Activated CD4-positive, alpha-beta T cell treated with anti-CD3 and anti-CD28 coated beads, Interleukin-2, amount 50 U/mL, for 1 hour (primary cell): ENCODE measurements around the gene ARHGAP18.

Source experiments
- DNase-seq: peaks from one replicate; pipeline ENCODE4 v3.0.0-alpha.2; 2020

The ARHGAP18 gene

DNA sequence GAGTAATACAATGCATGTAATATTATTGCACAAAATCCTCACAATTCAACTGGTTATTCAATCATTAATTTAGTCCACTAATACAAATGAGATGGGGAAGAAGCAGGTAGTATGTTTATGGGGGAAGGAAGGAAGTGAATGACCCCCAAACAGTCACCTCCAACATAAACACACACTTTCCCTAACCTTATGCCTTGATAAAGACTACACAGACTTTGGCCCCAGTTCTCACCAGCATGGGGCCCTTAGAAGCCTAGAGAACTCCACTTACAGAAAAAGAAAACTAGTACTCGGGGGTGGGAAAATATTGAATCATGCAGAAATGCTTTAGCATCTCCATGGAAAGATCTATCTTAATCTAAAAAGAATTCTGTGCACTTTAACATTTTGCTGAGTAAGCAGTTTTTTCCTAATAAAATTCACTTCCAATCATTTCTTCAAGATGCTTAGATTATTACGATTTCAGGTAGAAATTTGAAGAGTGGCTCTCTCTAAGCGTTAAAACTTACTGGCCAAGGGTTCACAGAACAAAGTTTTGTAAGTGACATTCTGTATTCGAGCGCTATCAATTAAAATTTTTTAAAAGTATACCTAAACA is 18.8 kb downstream of the ARHGAP18 start:
- DNase-seq: no peak

DNA sequence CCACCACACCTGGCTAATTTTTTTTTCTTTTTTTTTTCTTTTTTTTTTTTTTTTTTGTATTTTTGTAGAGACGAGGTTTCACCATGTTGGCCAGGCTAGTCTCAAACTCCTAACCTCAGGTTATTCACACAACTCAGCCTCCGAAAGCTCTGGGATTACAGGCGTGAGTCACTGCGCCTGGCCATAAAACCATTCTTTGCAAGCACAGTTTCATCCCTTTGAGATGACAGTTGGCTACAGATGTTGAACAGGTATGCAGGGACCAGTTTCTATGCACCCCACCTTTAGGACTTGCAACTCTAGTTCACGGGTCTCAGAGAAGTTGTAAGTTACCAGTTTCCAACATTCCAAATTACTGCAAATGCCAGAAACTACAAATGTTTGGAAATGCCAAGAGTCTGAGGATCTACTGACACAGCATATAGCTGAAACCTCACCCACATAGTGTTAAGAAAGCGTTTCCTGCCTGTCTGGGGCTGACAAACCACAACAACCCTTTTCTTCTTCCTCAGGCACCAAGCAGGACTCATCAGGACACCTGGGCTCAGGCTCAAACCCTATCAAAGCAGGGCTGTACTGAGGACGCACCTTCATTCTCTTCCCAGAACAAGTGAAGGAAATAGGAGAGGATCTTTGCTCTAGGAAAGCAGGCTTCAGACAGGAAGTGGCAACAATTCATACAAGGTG is 22.9 kb downstream of the ARHGAP18 start:
- peak; percentile 27 for DNase-seq

DNA sequence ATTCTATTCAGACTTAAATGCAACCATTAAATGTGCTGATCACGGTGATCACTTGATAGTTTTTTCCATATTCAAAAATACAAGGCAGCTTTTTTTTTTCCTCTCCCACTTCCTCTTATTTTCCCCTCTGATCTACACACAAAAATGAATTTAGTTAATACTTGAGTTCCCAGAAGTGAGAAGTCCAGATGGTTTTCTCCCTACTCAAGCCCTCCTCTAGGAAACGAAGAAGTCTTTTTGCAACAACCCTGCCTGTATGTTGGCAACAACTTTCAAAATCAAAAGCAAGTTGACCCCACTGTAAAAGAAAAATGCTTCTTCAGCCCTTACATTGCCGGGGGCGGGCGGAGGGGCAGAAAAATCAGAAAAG is 24.3 kb downstream of the ARHGAP18 start:
- no peak for DNase-seq

DNA sequence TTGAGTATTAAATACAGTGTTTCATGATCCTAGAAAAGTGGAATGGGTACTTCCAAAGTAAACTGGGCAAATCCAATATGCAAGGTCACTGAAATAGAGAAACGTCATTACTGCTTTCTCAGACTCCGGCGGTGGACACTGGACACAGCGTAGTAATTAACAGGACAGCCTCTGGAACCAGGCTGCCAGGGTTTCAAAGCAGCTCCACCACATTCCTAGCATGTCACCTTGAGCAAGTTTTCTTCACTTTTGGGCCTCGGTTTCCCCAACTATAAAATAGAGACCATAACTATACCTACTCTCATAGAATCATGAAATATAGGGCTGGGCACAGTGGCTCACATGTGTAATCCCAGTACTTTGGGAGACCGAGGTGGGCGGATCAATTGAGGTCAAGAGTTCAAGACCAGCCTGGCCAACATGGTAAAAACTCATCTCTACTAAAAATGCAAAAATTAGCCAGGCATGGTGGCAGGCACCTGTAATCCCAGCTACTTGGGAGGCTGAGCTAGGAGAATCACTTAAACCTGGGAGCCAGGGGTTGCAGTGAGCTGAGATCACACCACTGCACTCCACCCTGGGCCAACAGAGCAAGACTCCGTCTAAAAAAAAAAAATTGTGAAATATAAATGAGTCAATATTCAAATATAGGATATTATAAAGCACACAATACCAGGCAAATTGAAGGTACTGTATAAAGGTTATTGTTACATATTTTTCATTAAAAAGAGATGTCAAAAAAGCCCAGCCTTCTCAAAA is 24.9 kb downstream of the ARHGAP18 start:
- DNase-seq: no peak

DNA sequence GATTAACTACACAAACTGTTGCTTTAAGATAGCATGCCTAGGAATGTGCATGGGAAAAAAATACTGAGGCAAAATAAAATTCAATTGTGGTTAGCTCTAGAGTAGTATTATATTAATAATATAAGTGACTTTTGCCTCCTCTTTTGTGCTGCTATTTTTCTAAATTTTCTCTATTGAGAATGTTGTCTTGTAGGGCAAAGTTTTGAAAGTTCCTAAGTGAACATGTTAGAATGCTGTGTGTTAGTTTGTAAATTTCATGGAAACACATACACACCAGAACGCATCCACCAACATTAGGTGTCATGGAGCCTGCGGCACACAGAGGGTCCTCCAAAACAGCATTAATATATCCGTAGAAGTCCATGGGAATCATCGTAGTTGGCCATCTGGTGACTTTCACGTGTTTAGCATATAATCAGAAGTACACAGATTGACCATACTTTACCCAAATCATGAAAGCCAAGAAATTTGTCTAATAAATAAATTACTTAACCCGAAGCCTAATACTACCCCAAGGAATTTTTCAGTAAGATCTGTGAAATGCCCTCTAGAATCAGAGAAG is 25.6 kb downstream of the ARHGAP18 start:
- DNase-seq: no peak

DNA sequence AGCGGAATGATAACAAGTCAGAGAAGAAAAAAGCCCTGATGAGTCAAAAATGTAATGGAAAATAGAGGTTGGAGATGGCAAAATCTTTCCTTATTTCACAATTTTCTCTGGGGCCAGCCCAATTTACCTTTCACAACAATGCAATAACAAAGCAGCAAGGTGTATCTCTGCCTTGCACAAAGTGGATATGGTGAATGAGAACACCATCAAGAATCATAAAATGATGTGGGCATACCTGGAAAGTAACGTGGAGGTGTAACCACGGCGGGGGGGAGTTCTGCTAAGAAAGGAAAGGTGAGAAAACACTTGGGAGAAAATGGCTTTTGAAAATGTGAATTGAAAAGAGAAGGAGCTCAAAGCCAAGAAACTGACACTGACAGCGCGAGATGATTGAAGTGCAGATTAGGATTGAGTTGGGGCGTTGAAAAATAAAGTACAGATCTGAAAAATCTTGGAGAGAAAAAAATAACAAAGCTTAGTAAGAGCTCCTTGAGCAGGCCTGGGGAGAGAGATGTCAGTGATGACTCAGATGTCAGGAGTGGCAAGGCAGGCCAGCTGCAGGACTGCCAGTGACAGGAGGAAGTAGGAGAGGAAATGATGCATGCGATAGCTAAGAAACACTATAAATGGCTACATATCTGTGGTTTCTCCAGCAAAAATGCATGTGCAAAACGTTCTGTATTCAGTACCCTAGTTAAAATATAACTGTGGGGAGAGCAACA is 26.2 kb downstream of the ARHGAP18 start:
- DNase-seq: peak; percentile 51

DNA sequence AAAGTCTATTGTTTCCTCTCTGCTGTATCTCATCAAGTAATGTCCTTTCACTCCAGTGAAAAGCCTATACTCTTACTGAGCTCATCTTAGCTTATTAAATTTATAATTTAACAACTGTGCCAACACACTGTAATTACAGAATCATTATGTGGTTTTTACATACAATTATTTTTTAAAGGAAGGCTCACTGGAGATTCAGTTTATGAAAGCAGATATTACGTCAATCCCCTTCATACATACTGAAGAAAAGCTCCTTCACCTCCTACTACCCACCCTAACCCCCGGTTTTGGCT is 28.1 kb downstream of the ARHGAP18 start:
- no peak for DNase-seq

DNA sequence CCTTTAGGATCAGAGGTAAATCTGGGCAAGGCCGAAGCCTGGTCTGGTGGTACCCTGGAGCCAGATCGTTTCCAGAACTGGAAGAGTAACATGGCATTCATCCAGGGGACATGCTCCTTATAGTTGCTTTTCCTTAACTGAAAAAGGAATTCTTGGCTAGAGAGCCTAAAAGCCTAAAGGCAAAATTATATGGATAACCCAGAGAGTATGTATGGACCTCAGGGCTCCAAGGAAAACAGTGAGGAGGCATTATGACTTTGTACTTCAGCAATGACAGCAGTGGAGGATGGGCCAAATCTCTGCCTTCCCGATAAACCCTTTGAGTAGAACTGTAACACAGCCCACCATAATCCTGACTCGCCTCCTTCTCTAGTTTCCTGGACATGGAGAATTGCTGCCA is 29.3 kb downstream of the ARHGAP18 start:
- DNase-seq: no peak

DNA sequence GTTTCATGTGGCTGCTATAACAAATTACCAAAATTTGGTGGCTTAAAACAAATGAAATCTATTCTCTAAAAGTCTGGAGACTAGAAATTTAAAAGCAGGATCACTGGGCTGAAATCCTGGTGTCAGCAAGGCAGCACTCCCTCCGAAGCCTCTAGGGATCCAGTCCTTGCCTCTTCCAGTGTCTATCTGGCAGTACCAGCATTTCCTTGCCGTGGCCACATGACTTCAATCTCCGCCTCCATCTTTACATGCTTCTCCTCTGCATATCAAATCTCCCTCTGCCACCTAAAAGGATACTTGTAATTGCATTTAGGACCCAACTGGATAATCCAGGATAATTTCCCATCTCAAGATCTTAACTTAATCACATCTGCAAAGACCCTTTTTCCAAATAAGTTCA is 30.2 kb downstream of the ARHGAP18 start:
- DNase-seq: no peak

DNA sequence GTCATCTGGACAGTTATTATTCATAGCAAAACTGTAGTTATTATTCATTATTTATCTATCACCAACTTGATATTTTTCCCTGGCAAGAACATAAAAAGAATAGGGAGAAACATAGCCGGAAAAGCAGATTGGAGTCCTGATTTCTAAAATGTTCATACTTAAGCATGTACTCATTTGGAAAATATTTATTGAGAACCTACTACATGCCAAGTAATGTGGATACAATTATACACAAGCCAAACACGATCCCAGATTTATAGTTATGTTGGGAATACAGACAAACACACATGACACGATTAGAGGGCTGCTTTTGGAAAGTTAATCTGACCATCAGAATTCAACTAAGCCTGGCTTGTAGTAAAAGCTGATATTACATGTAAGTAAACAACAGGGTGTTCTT is 30.7 kb downstream of the ARHGAP18 start:
- DNase-seq: no peak

DNA sequence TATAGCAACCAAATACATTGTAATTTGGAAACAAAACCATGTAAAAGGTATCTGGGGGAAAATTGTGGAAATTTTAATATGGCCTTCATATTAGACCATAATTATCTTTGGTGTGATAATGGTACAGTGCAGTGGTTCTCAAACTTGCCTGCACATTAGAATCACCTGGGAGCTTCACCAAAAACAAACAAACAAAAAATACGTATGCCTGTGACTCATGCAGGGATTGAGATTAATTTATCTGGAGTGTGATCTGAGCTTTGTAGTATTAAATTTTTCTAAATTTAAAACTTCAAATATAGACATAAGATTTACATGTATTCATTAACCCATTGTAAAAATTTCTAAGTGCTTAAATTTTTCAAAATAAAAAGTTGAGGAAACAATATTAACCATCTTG is 31.5 kb downstream of the ARHGAP18 start:
- no peak for DNase-seq

DNA sequence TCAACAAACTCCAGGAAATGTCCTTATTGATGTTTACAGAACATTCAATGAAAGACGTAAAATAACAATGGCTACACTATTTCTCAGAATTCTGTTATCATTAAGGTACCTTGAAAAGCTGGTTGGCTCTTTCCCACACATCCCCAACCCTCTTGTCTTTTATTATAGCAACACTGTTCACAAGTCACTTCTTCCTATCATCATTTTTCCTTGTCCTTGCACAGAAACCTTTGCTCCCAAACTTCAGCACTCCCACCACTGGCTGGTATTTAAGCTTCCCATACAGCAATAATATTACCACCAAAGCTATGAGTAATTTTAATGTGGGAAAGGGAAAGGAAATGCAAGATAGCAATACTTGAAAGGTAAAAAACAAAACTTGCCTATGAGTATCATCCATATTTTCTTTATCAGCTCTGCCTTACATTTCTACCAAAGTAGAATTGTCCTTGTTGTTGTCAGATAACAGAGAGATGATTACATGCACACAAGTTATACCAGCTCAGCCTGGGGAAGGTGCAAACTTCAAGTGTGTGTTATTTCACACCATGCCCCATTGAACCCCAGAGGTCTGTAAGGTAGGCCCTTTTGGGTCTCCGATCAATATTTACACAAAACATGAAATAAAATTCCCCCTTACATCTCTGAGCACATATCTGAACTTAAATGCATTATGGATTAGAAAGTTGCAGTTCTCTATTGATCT is 32.2 kb downstream of the ARHGAP18 start:
- DNase-seq: no peak

DNA sequence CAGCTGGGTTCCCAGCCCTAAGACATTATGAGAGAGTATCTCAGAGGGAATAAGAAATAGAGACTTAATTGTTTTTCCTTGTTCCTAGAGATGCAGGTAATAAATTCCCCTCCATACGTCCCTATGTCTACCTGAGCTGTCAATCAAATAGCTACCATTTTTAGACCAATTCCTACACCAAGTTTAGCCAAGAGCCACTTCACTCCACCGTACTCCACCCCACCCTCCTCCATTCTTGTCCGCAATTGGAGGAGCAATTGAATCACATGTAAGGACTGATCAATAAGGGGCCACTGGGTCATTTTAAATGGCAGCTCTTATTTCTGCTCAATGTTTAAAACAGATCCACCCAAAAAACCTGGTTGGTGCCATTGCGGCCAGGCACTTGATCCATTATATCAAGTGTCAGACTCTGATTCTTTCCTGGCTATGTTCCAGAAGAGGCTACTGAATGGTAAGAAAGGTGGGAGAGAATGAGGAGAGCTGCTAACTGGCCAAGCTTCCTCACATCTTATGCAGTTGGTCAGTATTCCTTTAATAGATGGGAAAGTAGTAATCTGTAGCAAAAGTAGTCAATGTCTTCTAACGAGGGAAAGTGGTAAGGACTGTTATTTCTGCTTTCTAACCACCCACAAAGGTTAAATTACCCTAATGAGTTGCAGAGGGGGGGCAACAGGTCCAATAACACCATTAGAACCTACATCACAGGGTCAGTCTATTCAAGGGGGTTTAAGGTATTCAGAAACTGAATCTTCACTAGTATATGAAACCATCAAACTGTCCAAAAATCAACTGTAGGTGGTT is 34.1 kb downstream of the ARHGAP18 start:
- no peak for DNase-seq

DNA sequence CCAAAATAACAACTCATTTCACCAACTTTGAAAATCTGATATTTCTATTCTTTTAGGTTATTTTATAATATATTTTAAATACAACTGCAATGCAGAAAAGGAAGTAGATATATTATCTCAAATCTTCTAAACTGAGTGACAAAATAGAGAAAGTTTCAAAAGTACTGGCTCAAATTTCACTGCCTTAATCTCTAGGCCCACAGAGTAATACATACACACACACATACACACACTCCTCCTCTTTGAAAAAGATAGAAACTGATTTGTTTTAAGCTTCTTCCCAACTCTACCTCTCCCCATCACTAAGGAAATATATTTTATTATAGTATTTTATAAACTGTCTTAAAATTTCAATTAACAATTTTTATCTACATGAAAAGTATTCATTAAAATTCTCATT is 36.2 kb downstream of the ARHGAP18 start:
- no peak for DNase-seq

DNA sequence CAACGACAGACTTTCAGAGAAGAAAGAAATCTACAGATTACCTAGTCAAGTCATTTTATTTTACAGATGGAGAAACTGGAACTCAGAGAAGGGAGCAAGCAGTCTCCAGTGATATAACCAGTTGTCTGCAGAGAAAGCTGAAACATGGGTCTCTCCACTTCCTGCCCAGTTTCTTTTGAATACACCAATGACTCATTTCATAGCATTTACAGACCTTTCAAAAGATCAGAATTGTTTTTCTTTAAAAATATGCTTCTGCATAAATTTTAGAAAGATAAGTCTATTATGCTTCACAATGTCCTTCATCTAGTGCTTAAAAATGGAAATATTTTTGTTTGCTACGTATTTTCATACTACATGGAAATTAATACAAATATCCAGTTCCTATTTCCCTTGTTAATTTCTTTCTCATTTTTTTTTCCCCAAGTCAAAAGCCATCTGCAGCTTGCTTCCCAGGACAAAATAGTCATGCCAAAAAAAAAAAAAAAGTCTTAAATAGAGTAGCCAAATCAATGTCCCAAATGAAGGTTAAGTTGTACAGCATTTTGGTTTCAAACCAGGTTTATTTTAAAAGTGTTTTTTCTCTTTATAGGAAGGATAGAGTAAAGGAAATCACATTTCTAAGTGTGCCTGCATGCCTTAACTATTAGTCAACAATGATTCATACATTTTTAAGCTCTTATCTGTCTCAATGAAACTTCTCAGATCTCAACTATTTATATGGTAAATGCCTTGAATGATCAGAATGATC is 36.9 kb downstream of the ARHGAP18 start:
- no peak for DNase-seq

DNA sequence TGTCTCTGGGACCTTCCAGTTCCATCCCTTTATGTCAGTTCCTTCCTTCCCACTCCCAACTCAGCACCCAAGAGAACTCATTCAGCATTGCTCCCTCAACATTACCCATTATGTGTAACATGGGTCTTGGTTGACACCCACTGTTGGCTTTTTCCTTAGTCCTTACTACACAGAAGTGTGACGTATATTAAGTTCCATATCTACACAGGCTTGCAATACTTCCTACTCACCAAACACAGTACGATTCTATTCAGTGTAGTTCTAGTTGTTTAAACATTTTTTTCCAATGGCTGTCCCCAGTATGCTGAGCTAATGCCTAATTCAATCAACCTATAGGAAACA is 37.7 kb downstream of the ARHGAP18 start:
- DNase-seq: no peak

DNA sequence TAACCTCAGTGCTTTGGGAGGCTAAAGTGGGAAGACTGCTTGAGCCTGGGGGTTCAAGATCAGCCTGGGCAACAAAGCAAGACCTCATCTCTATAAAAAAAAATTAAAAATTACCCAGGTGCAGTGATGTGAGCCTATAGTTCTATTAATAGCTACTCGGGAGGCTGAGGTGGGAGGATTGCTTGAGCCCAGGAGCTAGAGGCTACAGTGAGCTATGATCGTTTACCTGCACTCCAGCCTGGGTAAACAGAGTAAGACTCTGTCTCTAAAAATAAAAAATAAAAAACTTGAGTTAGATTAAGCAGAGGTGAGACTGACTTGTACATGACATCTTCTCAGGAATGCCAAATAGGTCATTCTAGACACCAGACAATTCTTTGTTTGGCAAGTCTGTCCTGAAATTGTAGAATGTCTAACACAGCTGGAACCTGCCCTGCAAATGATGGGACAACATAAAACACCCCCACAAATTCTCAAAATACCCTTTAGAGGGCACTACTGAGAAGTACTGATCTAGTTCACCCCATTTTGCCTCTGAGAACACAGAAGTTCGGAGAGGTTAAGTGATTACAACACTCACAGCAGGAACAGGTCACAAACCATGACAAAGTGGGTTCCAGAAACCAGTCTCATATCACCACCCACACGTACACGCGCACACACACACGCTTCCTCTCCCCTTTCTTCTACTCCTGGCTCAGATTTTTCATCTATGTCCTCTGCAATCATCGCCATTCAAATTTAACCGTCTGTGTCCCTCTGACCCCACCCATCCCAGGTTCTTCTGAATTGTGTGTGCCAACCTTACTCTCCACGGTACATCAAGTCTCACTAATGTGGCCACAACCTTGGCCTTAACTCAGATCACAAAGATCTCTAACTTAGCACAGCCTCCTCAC is 38.3 kb downstream of the ARHGAP18 start:
- DNase-seq: peak; percentile 34

DNA sequence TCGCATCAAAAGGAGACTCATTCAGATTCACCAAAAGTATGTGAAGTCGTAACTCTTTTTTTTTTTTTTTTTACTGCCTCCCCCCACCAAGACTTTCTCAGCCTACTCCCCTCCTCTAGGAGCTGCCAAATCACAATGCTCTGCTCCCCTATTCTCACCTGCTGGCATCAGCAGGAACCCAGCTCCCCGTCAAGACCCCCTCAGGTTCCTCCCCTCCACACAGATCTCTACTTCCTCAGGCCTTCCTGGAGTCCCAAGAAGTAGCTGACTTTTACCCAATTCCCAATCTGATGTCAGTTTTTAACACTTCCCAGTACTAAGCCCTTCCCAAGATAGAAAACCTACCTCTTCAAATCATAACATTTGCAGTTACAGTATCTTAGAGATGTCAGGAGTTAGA is 39.3 kb downstream of the ARHGAP18 start:
- DNase-seq: no peak

DNA sequence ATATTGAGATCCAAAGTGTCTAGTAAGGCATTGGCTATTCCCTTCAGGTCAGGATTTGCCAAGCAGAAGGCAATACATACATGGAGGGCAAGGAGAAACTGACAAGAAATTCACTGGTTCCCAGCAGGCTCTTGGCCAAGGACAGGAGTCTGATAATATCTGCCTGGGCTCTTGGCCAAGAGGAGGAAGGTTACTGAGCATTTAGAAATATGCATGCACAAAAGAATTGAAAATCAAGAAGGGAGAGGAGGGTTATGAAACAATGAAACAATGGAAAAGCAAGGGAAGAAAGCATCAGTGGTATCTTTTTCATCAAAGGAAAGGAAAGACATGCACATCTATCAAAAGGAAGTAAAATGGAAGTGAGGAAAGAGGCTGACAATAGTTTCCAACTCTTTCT is 42.4 kb downstream of the ARHGAP18 start:
- DNase-seq: no peak

DNA sequence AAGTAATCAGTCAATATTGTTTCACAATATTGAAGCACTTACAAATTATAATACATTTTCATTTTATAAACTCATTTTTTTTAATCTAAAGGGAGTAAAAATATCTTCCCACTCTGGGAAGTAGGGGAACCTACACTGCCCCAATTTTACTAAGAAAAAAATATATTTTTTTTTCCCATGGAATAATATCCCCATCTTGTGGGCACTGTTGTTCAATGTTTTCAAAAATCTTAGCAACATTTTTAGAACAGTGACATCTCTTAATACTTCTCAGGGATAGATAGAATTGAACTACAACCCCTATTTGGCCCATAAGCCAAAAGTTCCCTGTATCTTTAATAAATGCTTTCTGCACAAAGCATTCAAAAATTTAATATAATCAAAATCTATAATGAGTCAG is 42.9 kb downstream of the ARHGAP18 start:
- no peak for DNase-seq
